Astrocyte (in vitro differentiated cells and primary cell): ENCODE data around the gene NAA16.

ENCODE experiments used
- CTCF ChIP-seq: IDR thresholded peaks from 2 replicates; pipeline ENCODE4 v1.5.1; 2011; ENCODE audit warnings: low read depth, mild to moderate bottlenecking, inconsistent platforms, low read length, moderate library complexity; ENCODE audit not compliant: insufficient read depth
- EZH2 ChIP-seq: IDR thresholded peaks from 2 replicates; pipeline ENCODE4 v1.6.1; 2012; ENCODE audit warnings: mild to moderate bottlenecking, low read length, inconsistent platforms; ENCODE audit not compliant: insufficient read depth

- no peak for TF ChIP-seq CTCF
- TF ChIP-seq EZH2, result no peak
These were observed 90.3 kb downstream of the NAA16 start for GRCh38 chr13:41401366-41401765.
